Esophagus squamous epithelium (tissue), 5 donors: ENCODE measurements around the gene CDH20. TPM values are rescaled to one million over a fixed set of nuclear protein-coding genes. Genes with fewer than 3 reads are reported as not detected.

Experiments
- DNase-seq: peaks from one replicate; lab custom pipeline; 2025; lab: John Stamatoyannopoulos, UW
- H3K27ac ChIP-seq, 4 donors: fragments of 200-600 bp; sonication (generic); one replicate each; pipeline ENCODE4 v1.5.1; 2016 to 2019; ENCODE audit warnings: mild to moderate bottlenecking in 1 of 4
- H3K27me3 ChIP-seq, 4 donors: fragments of 200-600 bp; sonication (generic); 1 replicate in 3 of 4; 2 replicates in 1 of 4; pipeline versions ENCODE4 v1.5.1 to v1.6.0; 2017 to 2021; ENCODE audit warnings: antibody characterized with exemption in 1 of 4
- H3K36me3 ChIP-seq, 3 donors: fragments of 200-600 bp; sonication (generic); one replicate each; pipeline ENCODE4 v1.5.1; 2016 to 2019
- H3K4me1 ChIP-seq, 3 donors: fragments of 200-600 bp; sonication (generic); one replicate each; pipeline ENCODE4 v1.5.1; 2017 to 2019
- H3K4me3 ChIP-seq, 4 donors: fragments of 200-600 bp; sonication (generic); 1 replicate in 3 of 4; 2 replicates in 1 of 4; pipeline ENCODE4 v1.5.1; 2016 to 2019; ENCODE audit warnings: mild to moderate bottlenecking in 2 of 4, moderate library complexity in 1 of 4
- H3K9me3 ChIP-seq, 3 donors: fragments of 200-600 bp; sonication (generic); one replicate each; pipeline ENCODE4 v1.5.1; 2016 to 2019
- POLR2A ChIP-seq, 4 donors: fragments of 450-650 bp; IDR thresholded peaks; one replicate each; pipeline ENCODE4 v1.6.1; 2017; ENCODE audit warnings: antibody characterized with exemption in 4 of 4, mild to moderate bottlenecking in 4 of 4, moderate library complexity in 3 of 4
- WGBS, 2 donors: methylation state at CpG; one replicate each; pipeline ENCODE4 v1.1.5; 2018; 5-methylcytosine and 5-hydroxymethylcytosine counted together
- intact Hi-C: fragments of 100-400 bp; cut with DNase I; formaldehyde crosslinking; loops from one replicate; pipeline ENCODE4 v1.15.0; 2022
- total RNA-seq, 4 donors: library from RNA; depleted of rRNA; stranded (reverse); fragments of >200 nt; gene quantifications; one replicate each; pipeline ENCODE4 v1.1.0, GENCODE V29; 2016
- TF ChIP-seq, protein P1 (sequence below), 6 experiments: fragments of 450-650 bp in 4 of 6; fragments of 200-600 bp in 2 of 6; sonication (generic) in 2 of 6; IDR thresholded peaks; one replicate each; pipeline ENCODE4 v1.5.1; 2016 to 2019; ENCODE audit warnings: antibody characterized with exemption in 6 of 6, mild to moderate bottlenecking in 4 of 6, moderate library complexity in 4 of 6
- donor health status: DM: yes; HTN: yes; CAD: no.

The CDH20 gene
- total RNA-seq, 4 donors from 2014 or later, result 0.23 to 3.4 TPM; not detected in 2

GRCh38 chr18:61334491-61334850 lies 1.2 kb downstream of the CDH20 start:
- TF ChIP-seq POLR2A (IDR thresholded peaks at IDR 0.05), result no peak
- TF ChIP-seq, protein P1, sequence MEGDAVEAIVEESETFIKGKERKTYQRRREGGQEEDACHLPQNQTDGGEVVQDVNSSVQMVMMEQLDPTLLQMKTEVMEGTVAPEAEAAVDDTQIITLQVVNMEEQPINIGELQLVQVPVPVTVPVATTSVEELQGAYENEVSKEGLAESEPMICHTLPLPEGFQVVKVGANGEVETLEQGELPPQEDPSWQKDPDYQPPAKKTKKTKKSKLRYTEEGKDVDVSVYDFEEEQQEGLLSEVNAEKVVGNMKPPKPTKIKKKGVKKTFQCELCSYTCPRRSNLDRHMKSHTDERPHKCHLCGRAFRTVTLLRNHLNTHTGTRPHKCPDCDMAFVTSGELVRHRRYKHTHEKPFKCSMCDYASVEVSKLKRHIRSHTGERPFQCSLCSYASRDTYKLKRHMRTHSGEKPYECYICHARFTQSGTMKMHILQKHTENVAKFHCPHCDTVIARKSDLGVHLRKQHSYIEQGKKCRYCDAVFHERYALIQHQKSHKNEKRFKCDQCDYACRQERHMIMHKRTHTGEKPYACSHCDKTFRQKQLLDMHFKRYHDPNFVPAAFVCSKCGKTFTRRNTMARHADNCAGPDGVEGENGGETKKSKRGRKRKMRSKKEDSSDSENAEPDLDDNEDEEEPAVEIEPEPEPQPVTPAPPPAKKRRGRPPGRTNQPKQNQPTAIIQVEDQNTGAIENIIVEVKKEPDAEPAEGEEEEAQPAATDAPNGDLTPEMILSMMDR (IDR thresholded peaks at IDR 0.05), result no peak

DNA sequence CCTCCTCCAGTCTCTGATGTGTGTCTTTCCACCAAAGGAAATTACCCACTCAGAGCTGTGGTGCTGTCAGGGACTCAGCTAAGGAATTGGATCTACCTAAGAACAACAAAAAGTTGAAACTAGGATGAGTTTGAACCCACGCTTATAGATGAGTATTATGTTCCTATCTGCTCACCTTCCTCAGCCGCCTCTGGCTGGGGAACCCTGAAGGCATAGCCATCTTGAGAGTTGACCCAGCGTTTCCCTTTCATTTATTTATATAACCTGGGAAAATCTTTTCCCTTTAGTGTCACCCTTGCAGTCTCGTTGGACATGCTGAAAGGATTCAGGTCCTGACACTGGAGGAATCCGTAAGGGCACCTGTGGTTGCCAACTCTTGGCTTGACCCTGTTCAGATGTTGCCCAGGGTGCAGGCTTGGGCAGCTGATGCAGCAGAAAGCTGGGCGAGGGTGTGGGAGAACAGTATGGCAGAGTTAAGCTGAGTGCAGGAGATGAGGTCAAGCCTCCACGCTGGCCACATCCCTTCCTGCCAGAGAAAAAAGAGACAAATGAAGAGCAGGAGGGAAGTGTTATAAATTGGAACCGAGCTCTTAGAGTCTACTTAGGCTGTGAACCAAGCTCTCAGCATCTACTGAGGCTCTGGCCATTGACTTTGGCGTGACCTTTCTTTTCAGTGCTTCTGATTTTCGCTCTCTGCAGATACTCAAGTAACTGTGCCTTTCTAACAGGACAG lies 1.9 kb downstream of the CDH20 start:
- Histone ChIP-seq H3K27ac (no peak overlapping the region), H3K27me3 (peaks cover 0 to 38% (median 4%) of the 10 kb centered on the region in 4 donors), H3K36me3 (no peaks in the 10 kb centered on the region), H3K4me1 (peaks cover 0 to 16% (median 11%) of the 10 kb centered on the region in 3 donors), H3K4me3 (peak overlapping the region in 2 of 4 donors; percentile 47 to 60), H3K9me3 (no peaks in the 10 kb centered on the region)
- no peak for DNase-seq
- 40 to 46% methylated on average over 10 of the region's 10 CpGs for WGBS, 2 donors
- intact Hi-C loops, result no loop called here
- TF ChIP-seq, protein P1 (IDR thresholded peaks at IDR 0.05), result no peak
- TF ChIP-seq POLR2A (IDR thresholded peaks at IDR 0.05), result no peak

More at GRCh38 chr18:61334491-61334850, 1.2 kb downstream of the CDH20 start:
- peaks cover 0 to 16% (median 11%) of the 10 kb centered on the region in 3 donors for H3K4me1 ChIP-seq
- H3K4me3 ChIP-seq, result peak overlapping the region; percentile 12 to 60 (median 38)
- WGBS, 2 donors, result 3 to 9% methylated on average over 8 to 9 of the region's 13 CpGs
- peaks cover 0 to 38% (median 4%) of the 10 kb centered on the region in 4 donors for H3K27me3 ChIP-seq
- no peak for DNase-seq
- peak overlapping the region in 1 of 4 donors; percentile 9 for H3K27ac ChIP-seq
- no peaks in the 10 kb centered on the region for H3K36me3 ChIP-seq
- intact Hi-C loops, result no loop called here
- no peaks in the 10 kb centered on the region for H3K9me3 ChIP-seq

GRCh38 chr18:61335684-61336555 lies 2.7 kb downstream of the CDH20 start:
- Histone ChIP-seq H3K27me3 (peaks cover 0 to 38% (median 4%) of the 10 kb centered on the region in 4 donors), H3K9me3 (no peaks in the 10 kb centered on the region), H3K36me3 (no peaks in the 10 kb centered on the region), H3K27ac (no peak overlapping the region), H3K4me3 (no peak overlapping the region), H3K4me1 (peaks cover 0 to 16% (median 11%) of the 10 kb centered on the region in 3 donors)
- intact Hi-C loops, result no loop called here
- WGBS, 2 donors, result 47 to 60% methylated on average over 10 of the region's 10 CpGs
- no peak for TF ChIP-seq POLR2A (IDR thresholded peaks at IDR 0.05)
- TF ChIP-seq, protein P1 (IDR thresholded peaks at IDR 0.05), result no peak
- no peak for DNase-seq

GRCh38 chr18:61336766-61337165 lies 3.5 kb downstream of the CDH20 start:
- intact Hi-C loops, result no loop called here
- TF ChIP-seq, protein P1 (IDR thresholded peaks at IDR 0.05), result no peak
- no peak for TF ChIP-seq POLR2A (IDR thresholded peaks at IDR 0.05)
- Histone ChIP-seq H3K4me3 (no peak overlapping the region), H3K4me1 (peaks cover 0 to 16% (median 11%) of the 10 kb centered on the region in 3 donors), H3K27me3 (peaks cover 0 to 38% (median 4%) of the 10 kb centered on the region in 4 donors), H3K27ac (no peak overlapping the region), H3K9me3 (no peaks in the 10 kb centered on the region), H3K36me3 (no peaks in the 10 kb centered on the region)
- WGBS, 2 donors, result 59 to 78% methylated on average over 4 to 6 of the region's 6 CpGs
- DNase-seq, result no peak
